ENCODE results near the gene NANS.
"Not testable (repeated sequence)": the region's sequence is repeated elsewhere in the genome, so short reads cannot be mapped to it uniquely, and the experiment has no call there.

Gene NANS, protein sequence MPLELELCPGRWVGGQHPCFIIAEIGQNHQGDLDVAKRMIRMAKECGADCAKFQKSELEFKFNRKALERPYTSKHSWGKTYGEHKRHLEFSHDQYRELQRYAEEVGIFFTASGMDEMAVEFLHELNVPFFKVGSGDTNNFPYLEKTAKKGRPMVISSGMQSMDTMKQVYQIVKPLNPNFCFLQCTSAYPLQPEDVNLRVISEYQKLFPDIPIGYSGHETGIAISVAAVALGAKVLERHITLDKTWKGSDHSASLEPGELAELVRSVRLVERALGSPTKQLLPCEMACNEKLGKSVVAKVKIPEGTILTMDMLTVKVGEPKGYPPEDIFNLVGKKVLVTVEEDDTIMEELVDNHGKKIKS

DNA sequence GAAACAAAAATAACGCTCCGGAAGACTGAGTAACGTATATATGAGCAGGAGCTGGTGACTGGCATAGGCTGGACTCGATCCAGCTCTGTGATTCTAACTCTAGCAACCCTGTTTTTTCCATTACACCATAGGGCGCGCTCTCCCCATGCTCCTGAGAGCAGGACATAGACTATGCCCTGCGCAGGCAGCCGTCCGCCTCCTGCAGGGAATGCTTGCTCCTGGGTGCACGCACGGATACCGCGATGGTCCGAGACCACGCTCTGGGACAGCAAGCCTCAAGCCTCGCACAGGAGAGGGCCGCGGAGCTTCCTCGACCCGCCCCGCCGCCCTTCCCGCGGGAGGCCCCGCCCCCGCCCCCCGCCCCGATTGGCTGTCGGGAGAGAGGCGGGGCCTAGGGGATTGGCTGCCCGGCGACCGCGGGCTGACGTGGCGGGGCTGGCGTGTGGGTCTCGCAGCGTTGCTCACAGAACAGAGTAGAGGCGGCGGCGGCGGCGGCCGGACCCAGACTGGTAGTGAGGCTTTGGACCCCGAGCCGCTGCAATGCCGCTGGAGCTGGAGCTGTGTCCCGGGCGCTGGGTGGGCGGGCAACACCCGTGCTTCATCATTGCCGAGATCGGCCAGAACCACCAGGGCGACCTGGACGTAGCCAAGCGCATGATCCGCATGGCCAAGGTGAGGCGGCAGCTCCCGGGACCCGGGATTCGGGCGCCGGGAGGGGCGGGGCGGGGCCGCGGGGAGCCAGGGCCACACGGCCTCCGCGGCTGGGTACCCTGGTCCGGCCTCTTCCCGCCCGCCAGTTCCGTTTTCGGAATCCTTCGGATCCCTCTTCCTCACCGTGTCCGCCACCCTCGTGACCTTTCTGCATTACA is at the start of gene NANS:
Gene NANS, plus strand, starts transcription at position 464 of the 869 bp plus-strand sequence. Its CDS starts 77 bp downstream, at position 541.
- DNase-seq: peak; percentile 85

DNA sequence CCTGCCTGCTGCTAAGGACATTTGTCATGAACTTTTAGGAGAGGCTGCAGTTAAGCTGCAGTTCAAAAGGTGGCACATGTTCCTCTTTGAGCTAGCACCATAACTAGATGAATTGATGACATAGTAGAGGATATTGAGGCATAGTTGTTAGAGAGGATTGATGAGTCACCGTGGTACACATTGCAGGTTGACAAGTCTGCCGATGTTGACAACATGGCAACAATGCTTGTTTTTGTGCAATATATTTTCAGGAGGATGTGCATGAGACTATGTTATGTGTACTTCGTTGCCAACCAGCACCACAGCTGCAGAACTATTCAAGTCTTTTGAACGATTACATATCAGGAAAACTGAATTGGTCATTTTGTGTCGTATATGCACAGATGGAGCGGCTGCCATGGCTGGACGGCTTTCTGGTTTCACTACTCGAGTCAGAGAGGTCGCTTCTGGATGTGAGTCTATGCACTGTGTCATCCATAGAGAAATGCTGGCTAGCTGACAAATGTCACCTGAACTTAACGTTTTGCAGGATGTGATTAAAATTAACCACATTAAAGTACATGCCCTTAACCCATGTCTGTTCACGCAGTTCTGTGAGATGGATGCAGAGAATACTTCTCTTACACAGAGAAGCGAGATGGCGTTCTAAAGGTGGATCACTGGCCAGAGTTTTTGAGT is 49.1 kb upstream of the NANS start:
- no peak for DNase-seq

DNA sequence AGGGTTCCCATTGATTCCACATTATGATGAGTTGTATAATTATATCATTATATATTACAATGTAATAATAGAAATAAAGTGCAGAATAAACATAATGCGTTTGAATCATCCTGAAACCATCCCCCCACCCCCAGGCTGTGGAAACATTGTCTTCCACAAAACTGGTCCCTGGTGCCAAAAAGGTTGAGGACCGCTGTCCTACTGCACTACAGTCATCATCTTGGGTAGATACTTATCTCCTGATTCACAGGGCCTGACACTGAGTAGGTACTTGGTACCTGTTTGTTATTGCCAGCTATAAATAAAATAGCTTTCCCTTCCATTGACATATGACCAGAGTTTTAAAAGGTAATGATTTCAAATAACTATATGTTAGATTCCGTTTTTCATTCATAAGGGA is 47.8 kb upstream of the NANS start:
- DNase-seq: no peak

DNA sequence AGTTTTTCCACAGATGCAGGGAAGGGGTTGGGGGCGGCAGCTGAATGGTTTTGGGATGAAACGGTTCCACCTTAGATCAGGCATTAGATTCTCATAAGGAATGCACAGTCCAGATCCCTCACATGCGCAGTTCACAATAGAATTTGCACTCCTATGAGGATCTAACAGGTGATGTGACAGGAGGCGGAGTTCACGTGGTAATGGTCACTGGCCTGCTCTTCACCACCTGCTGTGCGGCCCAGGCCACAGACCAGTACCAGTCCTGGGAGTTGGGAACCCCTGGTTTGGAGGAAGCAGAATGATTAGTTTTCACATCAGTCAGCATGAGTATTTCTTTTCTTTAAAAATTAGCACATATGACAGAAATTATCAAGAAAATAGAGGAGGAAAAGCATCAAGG is 47.1 kb upstream of the NANS start:
- DNase-seq: no peak

DNA sequence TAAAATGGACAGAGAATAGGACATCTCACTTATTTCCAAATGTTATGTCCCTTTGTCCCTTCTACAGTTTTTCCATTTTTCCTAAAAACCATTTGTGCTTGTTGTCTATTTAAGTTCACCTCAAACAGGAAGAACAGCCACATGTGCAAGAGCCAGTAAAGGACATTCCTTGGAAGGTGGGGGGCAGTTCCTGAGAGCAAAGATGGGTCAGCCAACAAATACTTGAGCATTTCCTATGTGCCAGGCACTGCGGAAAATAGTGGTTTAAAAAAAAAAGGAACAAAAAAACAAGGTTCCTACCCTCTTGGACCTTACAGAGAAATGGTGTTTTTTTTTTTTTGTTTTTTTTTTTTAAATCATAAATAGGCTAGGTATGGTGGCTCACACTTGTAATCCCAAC is 46.6 kb upstream of the NANS start:
- no peak for DNase-seq

DNA sequence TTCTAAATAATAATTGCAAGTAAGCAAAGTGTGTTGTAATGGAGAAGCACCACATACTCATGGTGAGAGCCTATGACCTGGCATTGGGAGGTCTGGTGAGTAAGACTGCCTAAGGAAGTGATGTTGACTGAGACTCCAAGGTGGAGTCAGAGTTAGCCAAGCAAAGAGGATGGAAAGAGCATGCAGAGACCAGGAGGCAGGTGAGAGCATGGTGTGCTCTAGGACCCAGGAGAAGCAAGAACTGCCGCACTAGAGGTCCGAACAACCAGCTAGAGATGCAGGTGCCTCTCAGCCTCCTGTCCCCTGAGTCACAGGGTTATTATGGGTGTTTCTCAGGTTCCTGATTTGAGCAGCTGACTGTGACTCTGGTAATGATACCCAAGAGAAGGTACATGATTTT is 46.1 kb upstream of the NANS start:
- no peak for DNase-seq

DNA sequence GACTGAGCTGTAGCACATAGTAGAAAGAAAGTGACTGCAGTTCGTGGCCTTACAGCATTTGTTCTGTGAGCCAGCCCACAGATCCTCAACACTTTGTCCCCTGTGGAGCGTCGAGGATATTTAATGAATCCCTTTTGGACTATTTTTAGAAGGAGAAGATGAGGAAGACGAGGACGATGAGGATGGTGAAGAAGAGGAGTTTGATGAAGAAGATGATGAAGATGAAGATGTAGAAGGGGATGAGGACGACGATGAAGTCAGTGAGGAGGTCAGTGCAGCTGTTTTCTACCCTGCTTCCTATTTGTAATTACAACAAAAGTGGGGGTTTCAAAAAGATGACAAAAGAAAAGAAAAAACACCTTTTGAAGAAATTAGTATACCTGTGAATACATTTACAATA is 45.4 kb upstream of the NANS start:
- no peak for DNase-seq

DNA sequence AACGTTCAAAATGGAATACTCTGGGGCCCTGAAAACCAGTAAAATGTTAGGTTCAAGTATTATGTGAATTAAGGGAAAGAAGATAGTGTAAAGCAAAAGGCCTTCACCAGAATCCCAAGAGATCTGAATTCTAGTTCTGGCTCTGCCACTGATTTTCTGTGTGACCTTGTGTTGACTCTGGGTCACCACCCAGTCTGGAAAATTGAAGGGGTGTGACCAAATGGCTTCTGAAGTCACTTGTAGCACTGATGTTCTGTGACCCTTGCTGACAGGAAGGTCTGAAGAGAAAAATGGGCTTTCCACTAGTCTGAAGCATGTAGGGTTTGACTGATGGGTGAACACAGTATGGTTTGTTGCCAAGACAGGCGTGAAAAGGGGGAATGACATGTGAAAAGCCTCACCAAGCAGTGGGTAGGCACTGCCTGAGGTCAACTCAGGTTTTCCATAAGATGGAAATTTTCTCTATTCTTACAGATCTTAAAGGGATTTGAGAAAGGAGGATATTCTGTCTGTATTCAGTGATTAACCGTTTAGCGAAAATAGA is 40.3 kb upstream of the NANS start:
- DNase-seq: no peak

DNA sequence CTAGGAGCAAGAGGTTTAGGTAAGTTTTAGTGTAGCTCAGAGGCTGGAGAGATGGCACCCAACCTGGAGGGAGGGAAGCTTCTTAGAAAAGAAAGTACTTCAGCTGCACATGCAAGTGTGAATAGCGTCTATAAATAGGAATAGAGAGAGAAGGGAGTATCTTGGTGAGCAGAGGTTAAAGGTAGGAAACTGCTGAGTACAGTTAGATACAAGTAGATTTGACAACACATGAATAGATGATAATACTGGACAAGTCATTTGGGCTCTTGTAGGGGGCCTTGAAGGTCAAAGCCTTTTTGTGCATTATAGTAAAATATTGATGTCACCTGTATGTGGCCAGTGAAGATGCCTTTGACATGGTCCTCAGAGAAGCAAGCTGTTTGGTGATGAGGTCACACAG is 39.2 kb upstream of the NANS start:
- DNase-seq: no peak

DNA sequence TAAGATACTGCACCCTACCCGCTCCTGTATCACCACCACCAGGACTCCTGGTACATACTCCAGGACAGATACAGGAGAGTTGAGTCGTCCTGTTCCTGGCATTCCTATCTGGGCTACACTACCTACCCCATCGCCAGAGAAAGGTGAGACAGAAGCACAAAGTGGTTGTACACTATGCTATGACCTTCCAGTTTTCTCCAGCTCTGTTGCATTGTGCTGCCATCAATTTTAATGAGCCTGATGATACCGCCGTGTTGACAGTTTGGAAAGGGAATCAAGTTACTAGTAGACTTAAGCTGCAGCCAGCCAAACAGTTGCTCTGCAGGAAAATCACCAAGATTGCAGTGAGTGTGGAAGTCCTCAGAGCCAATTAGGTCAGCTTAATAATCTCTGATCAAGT is 38.2 kb upstream of the NANS start:
- DNase-seq: no peak

DNA sequence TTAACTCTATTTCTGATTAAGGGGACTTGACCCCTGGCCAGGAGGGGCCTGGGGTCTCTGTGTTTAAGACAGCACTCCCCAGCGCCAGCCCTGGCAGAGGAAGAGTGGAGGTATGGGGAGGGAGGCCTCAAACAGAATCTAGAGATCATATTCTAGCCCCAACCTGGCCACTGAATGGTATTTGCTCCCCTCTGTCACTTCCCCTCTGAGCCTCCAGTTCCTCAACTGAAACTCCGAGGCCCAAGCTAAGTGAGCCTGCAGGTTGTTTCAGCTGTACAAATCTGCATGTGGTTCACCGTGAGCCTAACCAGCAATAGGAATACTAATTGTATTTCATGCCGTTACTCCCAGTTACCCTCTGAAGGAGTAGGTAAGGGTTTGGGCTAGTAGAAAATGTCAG is 37.4 kb upstream of the NANS start:
- no peak for DNase-seq

DNA sequence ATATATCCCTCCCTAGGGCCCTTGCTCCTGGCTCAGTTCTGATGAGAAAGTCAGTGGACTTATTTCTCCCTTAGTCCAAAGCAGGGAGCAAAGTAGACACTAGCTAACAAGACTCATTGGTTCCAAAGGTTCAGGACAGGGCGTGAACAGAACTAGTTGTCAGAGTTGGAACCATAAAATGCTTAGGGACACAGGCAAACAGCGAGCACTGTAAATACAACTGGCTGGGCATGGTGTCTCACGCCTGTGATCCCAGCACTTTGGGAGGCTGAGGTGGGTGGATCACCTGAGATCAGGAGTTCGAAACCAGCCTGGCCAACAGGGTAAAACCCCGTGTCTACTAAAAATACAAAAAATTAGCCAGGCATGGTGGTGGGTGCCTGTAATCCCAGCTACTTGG is 36.7 kb upstream of the NANS start:
- DNase-seq: not testable (repeated sequence)

DNA sequence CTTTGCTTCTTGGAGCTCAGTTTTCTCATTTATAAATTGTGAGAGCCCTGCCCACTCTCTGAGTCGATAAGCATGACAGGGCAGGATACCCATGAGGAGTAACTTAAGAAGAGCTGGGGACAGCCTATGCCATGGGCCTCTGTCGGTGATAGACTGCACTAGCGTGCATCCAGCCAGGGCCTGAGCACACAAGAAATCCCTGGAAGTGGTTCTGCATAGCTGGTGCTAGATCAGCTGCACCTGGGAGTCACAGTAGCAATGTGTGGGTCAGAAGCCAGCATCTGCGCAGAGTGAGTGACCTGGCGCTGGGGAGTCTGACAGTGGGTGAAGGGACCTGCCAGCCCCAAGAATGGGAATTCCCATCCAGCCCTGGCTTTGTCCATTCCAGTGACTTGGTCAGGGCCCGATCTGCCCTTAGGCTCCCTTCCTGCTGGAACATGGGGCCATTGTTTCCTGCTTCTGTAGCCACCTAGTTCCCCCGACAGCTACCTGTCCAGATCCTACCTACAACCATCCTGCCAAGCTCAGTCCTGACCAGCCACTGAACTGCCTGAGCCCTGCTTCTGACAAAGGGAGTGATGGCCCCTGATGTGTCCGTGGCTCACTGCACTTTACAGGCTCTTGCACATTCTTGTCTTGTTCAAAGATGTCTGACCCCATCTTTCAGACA is 35.9 kb upstream of the NANS start:
- DNase-seq: no peak

DNA sequence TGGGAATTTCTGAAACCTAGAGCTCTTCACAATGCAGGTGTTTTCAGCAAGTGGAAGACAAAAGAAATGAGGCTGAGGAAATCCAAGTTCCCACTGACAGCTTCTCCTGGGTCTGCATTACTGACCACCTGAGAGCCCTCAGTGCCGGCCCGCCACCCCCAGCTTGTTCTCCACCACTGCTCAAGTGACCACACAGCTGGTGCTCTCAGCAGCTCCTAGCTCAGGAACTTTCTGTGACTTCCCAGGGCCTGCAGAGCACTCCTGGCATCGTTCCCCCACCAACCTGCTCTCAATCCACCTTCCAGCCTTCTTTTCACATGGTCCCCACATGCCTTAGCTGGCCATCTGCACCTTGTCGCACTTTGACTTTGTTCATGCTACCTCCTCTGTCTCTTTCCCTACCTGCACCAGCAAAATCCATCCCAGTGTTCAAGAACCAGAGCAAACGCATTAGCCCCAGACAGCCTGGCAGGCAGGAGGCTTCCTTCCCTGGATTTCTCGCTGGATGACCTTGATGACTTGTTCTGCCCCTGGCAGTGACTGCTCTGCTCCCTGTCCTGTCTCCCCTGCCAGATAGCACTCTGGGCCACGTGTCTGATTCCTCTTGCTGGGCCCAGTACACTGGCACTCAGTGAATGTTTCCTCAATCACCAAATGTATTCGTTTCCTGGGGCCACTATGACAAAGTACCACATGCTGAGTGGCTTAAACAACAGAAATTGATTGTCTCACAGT is 35.1 kb upstream of the NANS start:
- no peak for DNase-seq

DNA sequence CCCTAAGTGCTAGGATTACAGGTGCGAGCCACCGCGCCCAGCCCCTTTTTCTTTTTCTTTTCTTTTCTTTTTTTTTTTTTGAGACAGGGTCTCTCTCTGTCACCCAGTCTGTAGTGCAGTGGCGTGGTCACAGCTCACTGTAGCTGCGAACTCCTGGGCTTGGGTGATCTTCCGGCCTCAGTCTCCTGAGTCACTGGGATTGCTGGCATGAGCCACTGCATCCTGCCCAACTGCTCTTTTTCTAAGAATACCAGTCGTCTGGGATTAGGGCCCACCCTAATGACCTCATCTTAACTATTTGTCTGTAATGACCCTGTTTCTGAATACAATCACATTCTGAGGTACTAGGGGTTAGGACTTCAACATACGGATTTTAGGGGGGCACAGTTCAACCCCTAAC is 34.1 kb upstream of the NANS start:
- DNase-seq: no peak

DNA sequence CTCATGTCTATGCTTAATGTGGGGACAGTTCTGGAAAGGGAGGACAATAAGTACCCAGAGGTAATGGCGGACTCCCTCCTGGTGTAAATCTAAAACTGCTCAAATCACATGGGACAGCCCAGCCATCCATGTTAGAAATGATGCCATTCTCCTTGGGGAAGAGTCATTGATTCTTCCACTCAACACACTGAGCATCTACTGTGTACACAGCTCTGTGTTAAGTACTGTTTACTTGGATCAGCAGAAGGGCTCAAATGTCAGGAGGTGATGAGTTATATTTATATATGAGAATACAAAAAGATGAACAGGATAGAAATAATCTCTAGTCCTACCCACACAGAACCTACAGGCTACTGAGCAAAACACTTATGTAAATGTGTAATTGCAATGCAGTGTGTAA is 31.8 kb upstream of the NANS start:
- DNase-seq: no peak

DNA sequence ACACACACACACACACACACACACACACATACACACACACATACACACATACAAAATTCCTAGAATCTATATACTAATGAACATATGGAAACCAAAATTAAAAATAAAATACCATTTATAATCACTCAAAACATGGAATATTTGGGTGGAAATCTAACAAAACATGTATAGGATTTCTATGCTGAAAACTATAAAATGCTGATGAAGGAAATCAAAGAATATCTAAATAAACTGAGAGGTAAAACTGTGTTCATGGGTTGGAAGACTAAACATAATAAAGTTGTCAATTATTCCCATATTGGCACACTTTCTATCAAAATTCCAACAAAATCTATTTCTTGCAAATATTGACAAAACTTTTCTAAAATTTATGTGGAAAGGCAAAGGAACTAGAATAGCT is 25.4 kb upstream of the NANS start:
- DNase-seq: no peak

DNA sequence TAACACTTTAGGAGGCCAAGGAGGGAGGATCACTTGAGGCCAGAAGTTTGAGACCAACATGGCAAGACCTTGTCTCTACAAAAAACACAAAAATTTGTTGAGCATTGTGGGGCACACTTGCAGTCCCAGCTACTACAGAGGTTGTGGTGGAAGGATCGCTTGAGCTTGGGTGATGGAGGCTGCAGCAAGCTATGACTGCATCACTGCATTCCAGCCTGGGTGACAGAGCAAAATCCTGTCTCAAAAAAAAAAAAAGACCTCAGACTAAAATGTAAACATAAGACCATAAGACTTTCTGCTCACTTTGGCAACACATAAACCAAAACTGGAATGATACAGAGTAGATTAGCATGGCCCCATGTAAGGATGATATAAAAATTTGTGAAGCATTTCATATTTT is 24.6 kb upstream of the NANS start:
- no peak for DNase-seq

DNA sequence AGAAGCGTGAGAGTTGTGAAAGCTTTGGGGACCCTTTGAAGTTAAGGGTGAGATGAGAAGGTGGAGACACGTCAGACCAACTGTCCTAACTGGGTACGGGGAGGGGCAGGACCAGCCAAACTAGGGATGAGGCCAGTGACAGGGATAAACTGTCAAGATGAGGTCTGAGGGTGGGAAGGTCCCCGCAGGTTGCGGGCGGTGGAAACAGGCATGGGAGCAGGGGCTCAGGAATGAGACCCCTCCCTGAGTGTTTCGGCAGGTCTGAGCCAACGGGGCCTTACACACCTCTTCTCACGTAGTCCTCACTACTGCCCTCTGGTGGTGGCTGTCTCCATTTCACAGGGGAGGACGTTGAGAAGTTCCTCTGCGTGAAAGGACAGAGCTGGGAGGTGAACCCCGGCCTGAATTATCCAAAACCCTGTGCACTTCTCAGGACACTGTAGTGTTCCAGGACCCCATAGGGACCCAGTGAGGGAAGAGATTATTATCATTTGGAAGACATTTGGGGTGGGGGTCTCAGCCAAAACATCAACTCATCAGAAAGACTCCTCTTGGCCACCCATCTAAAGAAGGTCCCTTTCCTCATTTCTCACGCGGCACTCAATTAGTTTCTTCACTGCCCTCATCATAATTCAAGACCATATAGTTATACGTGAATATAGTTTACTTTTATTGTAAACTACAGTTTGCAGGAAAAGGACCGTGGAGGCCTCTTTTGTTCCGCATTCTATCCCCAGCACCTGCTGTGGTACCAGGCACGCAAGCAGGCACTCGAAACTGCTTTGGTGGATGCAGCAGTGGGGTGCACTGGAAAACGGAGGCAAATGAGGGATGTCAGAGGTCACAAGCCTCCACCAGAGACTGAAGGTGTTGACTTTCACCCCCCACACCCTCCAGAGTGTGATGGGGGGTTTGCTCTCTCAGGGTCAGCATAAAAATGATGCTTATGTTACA is 21.7 kb upstream of the NANS start:
- DNase-seq: peak; percentile 83

DNA sequence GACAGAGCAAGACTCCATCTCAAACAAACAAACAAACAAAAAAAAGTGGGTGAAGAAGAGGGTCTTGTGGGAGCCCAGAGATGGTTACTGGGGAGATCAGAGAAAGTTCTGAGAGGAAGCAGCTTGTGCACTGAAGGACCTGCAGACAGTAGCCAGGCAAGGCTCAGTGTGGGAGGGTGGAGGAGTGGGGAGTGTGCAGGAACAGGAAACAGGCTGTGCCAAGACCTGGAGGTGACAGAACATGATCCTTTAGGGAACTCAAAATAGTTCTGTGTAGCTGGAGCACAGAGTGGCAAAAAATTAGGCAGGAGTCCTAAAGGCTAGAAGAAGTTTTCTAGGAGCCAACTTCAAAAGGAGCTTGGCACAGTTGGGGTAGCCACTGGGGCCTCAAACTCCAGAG is 19.2 kb upstream of the NANS start:
- no peak for DNase-seq

DNA sequence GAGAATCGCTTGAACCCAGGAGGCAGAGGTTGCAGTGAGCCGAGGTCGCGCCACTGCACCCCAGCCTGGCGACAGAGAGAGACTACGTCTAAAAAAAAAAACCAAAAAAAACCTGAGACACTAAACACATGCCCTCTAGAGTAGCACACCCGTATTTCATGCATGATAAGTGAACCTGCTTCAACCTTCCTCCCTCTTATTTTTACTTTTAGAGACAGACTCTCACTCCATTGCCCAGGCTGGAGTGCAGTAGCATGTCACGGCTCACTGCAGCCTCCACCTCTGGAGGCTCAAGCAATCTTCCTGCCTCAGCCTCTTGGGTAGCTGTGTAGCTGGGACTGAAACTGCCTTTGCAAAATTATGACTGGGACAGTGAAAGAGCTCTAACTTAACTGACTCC is 17.6 kb upstream of the NANS start:
- DNase-seq: no peak

Data from activated CD4-positive, alpha-beta T cell treated with anti-CD3 and anti-CD28 coated beads for 1 hour (primary cell).